Panc1 (cell line): ENCODE results near the gene C19orf12.

ENCODE experiments used
- POLR2AphosphoS5 ChIP-seq: IDR thresholded peaks from 2 replicates; pipeline ENCODE4 v1.6.1; 2012; ENCODE audit warnings: mild to moderate bottlenecking, low read depth, low read length, moderate library complexity
- TF ChIP-seq, protein P1 (sequence below): fragments of 450-650 bp; IDR thresholded peaks from 2 replicates; pipeline ENCODE4 v1.5.1; 2017; ENCODE audit warnings: mild to moderate bottlenecking
- TF ChIP-seq, protein P2 (sequence below), 2 experiments: IDR thresholded peaks; 2 replicates each; pipeline ENCODE4 v1.6.1; 2011 to 2012; ENCODE audit warnings: low read depth in 2 of 2, control low read depth in 1 of 2, low read length in 1 of 2, mild to moderate bottlenecking in 1 of 2, moderate library complexity in 1 of 2; ENCODE audit not compliant: insufficient read depth in 1 of 2

DNA sequence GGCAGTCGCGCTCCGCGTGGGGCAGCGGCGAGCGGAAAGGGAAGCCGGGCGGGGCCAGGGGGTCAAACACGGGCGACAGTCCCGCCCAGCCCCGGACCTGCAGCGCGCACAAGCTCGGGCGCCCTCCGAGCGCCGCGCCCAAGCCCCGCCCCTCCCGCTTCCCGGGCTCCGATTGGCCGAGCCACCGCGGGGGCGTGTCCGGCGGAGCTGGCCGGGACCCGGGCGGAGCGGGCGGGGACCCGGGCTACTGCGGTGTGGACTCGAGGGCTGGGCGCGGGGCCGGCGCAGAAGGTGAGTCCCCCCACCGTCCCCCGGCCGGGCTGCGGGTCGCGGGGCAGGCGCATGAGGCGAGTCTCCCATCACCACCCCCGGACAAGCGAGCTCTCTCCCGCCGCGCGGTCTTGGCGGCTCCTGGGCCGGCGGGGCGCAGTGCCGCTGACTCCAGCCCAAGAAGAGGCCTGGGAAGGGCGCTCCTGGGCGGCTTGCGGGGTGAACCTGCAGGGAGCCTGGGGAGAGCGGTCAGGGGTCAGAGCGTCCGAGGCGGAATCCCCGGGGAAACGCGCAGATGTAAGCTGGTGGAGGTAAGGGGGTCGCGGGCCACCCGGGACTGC, 49.7 kb downstream of the C19orf12 start, which contains the start of gene PLEKHF1:
- TF ChIP-seq, protein P1, sequence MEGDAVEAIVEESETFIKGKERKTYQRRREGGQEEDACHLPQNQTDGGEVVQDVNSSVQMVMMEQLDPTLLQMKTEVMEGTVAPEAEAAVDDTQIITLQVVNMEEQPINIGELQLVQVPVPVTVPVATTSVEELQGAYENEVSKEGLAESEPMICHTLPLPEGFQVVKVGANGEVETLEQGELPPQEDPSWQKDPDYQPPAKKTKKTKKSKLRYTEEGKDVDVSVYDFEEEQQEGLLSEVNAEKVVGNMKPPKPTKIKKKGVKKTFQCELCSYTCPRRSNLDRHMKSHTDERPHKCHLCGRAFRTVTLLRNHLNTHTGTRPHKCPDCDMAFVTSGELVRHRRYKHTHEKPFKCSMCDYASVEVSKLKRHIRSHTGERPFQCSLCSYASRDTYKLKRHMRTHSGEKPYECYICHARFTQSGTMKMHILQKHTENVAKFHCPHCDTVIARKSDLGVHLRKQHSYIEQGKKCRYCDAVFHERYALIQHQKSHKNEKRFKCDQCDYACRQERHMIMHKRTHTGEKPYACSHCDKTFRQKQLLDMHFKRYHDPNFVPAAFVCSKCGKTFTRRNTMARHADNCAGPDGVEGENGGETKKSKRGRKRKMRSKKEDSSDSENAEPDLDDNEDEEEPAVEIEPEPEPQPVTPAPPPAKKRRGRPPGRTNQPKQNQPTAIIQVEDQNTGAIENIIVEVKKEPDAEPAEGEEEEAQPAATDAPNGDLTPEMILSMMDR, result no peak
- TF ChIP-seq POLR2AphosphoS5, result peak; percentile 46; the same call in 1 of the 2 replicates
- TF ChIP-seq, protein P2, sequence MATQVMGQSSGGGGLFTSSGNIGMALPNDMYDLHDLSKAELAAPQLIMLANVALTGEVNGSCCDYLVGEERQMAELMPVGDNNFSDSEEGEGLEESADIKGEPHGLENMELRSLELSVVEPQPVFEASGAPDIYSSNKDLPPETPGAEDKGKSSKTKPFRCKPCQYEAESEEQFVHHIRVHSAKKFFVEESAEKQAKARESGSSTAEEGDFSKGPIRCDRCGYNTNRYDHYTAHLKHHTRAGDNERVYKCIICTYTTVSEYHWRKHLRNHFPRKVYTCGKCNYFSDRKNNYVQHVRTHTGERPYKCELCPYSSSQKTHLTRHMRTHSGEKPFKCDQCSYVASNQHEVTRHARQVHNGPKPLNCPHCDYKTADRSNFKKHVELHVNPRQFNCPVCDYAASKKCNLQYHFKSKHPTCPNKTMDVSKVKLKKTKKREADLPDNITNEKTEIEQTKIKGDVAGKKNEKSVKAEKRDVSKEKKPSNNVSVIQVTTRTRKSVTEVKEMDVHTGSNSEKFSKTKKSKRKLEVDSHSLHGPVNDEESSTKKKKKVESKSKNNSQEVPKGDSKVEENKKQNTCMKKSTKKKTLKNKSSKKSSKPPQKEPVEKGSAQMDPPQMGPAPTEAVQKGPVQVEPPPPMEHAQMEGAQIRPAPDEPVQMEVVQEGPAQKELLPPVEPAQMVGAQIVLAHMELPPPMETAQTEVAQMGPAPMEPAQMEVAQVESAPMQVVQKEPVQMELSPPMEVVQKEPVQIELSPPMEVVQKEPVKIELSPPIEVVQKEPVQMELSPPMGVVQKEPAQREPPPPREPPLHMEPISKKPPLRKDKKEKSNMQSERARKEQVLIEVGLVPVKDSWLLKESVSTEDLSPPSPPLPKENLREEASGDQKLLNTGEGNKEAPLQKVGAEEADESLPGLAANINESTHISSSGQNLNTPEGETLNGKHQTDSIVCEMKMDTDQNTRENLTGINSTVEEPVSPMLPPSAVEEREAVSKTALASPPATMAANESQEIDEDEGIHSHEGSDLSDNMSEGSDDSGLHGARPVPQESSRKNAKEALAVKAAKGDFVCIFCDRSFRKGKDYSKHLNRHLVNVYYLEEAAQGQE (IDR thresholded peaks at IDR 0.05; ENCODE audit: insufficient read depth in 1 of 2, low read depth in 2 of 2, low read length in 1 of 2), result no peak
